Activated CD8-positive, alpha-beta T cell treated with anti-CD3 and anti-CD28 coated beads for 36 hours (primary cell): Measurements from ENCODE around the gene TSPAN5. TPM values are rescaled to one million over a fixed set of nuclear protein-coding genes. Genes with fewer than 3 reads are reported as not detected.

ENCODE experiments used
- ATAC-seq: fragments of 200-7000 bp; cut with Tn5 transposase; one replicate; pipeline ENCODE4 v1.10.0; 2021; ENCODE audit warnings: mild to moderate bottlenecking, moderate library complexity
- CTCF ChIA-PET: fragments of 350-600 bp; sonication (Branson Sonifier 250); formaldehyde crosslinking; loops from one replicate; lab custom pipeline; 2021; ENCODE audit warnings: antibody characterized with exemption; lab: Charles Lee
- POLR2A ChIA-PET: fragments of 350-600 bp; sonication (Branson Sonifier 250); formaldehyde crosslinking; loops from one replicate; lab custom pipeline; 2021; ENCODE audit warnings: antibody characterized with exemption; lab: Charles Lee
- DNase-seq: peaks from one replicate; pipeline ENCODE4 v3.0.0-alpha.2; 2020
- H3K27ac Mint-ChIP-seq: one replicate; pipeline ENCODE4 v1.8.0; 2021; ENCODE audit warnings: mild to moderate bottlenecking, mixed read lengths
- H3K27me3 Mint-ChIP-seq: one replicate; pipeline ENCODE4 v1.8.0; 2021; ENCODE audit warnings: mixed read lengths
- H3K36me3 Mint-ChIP-seq: one replicate; pipeline ENCODE4 v1.8.0; 2021; ENCODE audit warnings: low read depth, mixed read lengths
- H3K4me1 Mint-ChIP-seq: one replicate; pipeline ENCODE4 v1.8.0; 2021; ENCODE audit warnings: low read depth, mixed read lengths
- H3K4me3 Mint-ChIP-seq: one replicate; pipeline ENCODE4 v1.8.0; 2021; ENCODE audit warnings: mild to moderate bottlenecking, moderate library complexity, mixed read lengths
- H3K9me3 Mint-ChIP-seq: one replicate; pipeline ENCODE4 v1.8.0; 2021; ENCODE audit warnings: mixed read lengths
- intact Hi-C: fragments of 100-400 bp; cut with micrococcal nuclease; formaldehyde crosslinking; loops from one replicate; pipeline ENCODE4 v1.10.0; 2022
- total RNA-seq, 2 experiments: library from RNA; stranded (reverse); gene quantifications; one replicate each; pipeline ENCODE4 v1.2.3, GENCODE V29; 2021
- TF ChIP-seq, protein P1 (sequence below): fragments of 200-600 bp; IDR thresholded peaks from one replicate; pipeline ENCODE4 v1.8.0; 2022; ENCODE audit warnings: antibody characterized with exemption, mild to moderate bottlenecking

Gene TSPAN5
- total RNA-seq, 2 experiments from 2014 or later, result 18.5 to 21.9 TPM

DNA sequence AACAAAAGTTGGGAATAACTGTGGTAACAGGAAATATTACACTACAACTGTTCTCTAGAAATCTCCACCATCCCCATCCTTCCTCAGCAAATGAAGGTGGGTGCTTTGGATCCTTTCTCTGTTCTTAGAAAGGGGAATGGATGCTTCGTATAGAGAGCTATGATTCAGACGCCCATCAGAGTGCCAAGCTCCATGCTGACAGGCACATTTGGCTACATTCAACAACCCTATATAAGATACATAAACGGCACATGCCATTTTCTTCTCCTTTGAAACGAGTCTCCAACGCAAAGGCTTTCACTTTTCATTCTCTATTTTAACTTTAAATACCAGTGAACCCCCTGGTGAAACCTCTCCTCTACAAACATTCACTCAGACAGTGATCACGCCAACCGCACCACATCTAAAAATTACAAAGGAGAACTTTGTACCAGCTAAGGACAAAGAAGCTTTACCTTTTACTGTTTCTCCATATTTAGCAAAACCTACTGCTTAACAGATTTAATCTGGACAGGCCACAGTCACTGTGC lies 172.5 kb downstream of the TSPAN5 start:
- H3K4me1 Mint-ChIP-seq, result peaks cover 59% of the 10 kb centered on the region
- peak overlapping the region; percentile 24 for H3K4me3 Mint-ChIP-seq
- H3K27ac Mint-ChIP-seq, result peak overlapping the region; percentile 74

GRCh38 chr4:98484031-98484430 lies 174.4 kb downstream of the TSPAN5 start:
- no peak for DNase-seq
- POLR2A ChIA-PET, result interaction anchor here (0.9 to 1.8 kb wide), 4 partner anchors 9 to 445 kb away, joined by 3 to 9 read pairs (median 3); partner anchors contain the start of gene EIF4E
- H3K27ac Mint-ChIP-seq, result peak overlapping the region; percentile 98
- no peaks in the 10 kb centered on the region for H3K9me3 Mint-ChIP-seq
- CTCF ChIA-PET, result interaction anchor here (0.8 to 3.7 kb wide), 3 partner anchors 16 to 385 kb away, joined by 3 to 20 read pairs (median 3); no protein-coding TSS in a partner anchor
- peaks cover 73% of the 10 kb centered on the region for H3K4me1 Mint-ChIP-seq
- peaks cover 28% of the 10 kb centered on the region for H3K36me3 Mint-ChIP-seq
- TF ChIP-seq, protein P1, sequence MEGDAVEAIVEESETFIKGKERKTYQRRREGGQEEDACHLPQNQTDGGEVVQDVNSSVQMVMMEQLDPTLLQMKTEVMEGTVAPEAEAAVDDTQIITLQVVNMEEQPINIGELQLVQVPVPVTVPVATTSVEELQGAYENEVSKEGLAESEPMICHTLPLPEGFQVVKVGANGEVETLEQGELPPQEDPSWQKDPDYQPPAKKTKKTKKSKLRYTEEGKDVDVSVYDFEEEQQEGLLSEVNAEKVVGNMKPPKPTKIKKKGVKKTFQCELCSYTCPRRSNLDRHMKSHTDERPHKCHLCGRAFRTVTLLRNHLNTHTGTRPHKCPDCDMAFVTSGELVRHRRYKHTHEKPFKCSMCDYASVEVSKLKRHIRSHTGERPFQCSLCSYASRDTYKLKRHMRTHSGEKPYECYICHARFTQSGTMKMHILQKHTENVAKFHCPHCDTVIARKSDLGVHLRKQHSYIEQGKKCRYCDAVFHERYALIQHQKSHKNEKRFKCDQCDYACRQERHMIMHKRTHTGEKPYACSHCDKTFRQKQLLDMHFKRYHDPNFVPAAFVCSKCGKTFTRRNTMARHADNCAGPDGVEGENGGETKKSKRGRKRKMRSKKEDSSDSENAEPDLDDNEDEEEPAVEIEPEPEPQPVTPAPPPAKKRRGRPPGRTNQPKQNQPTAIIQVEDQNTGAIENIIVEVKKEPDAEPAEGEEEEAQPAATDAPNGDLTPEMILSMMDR, result no peak
- intact Hi-C loops, result loop anchor here (10.0 kb wide), 2 partner anchors 121 to 441 kb away; partner anchors contain the start of gene EIF4E
- no peak overlapping the region for H3K4me3 Mint-ChIP-seq
- no peaks in the 10 kb centered on the region for H3K27me3 Mint-ChIP-seq
- ATAC-seq, result no peak

More for the DNA sequence above, 172.5 kb downstream of the TSPAN5 start:
- ATAC-seq (no peak), DNase-seq (no peak)
- Mint-ChIP-seq H3K9me3 (no peaks in the 10 kb centered on the region), H3K27me3 (no peaks in the 10 kb centered on the region), H3K36me3 (peaks cover 28% of the 10 kb centered on the region)
- ChIA-PET CTCF (interaction anchor here (1.1 to 1.6 kb wide), 3 partner anchors 10 to 44 kb away, joined by 3 to 9 read pairs (median 5); no protein-coding TSS in a partner anchor), POLR2A (interaction anchor here (0.6 to 1.4 kb wide), 5 partner anchors 37 to 443 kb away, joined by 3 to 5 read pairs (median 3); partner anchors contain the start of gene EIF4E)
- intact Hi-C loops, result loop anchor here (10.0 kb wide), 2 partner anchors 119 to 439 kb away; partner anchors contain the start of gene EIF4E
- TF ChIP-seq, protein P1, result no peak

DNA sequence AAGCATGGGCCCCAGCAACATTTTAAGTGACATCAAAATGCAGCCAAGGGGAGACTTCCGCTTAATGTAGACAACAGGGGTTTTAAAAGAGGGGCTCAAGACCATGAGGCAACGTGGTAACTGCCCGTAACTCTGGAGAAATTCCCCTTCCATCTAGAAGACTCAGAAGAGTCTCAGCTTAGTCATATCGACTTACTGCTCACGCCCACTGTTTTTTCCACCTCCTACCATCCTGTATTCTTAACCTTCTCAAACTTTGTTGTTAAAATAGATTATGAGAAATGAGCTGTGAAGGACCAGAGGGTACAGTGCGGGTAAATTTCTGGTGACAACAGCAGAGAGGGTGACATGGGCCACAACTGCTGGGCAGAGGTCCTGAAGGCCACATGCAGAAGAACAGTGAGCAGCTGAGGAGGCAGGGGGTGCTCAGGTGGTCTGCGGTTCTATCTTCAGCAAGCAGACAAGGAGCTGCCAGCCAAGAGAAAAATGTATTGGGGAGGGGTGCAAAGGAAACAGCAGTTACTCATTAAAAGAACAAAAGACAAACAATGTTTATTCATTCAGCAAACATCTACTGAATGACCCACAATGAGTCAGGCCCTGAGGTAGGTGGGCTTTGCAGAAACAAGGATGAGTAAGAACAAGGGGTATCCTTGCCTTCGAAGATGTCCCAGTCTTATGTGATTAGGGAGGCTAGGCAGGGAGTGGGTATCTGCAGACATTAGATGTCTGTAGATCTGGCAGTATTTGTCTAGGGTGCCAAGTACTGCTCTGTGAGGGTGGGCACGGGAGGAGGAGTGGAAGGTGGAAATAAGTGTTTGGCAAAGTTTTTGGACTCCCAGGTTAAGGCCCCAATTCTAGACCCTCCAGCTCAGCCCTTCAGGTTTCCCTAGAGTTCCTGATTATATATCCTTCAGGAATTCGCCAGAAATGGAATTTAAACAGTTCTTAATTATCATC lies 175.3 kb downstream of the TSPAN5 start:
- ATAC-seq, result peak; percentile 87
- intact Hi-C loops, result loop anchor here (1.0 to 10.0 kb wide), 3 partner anchors 122 to 442 kb away; partner anchors contain the start of gene EIF4E

GRCh38 chr4:98482503-98482846 lies 175.9 kb downstream of the TSPAN5 start:
- H3K4me3 Mint-ChIP-seq, result peak overlapping the region; percentile 51
- intact Hi-C loops, result loop anchor here (10.0 kb wide), 2 partner anchors 122 to 442 kb away; partner anchors contain the start of gene EIF4E

More for the DNA sequence above, 175.3 kb downstream of the TSPAN5 start:
- H3K27me3 Mint-ChIP-seq, result no peaks in the 10 kb centered on the region
- peak; percentile 80 for DNase-seq
- H3K4me1 Mint-ChIP-seq, result peaks cover 76% of the 10 kb centered on the region
- peak overlapping the region; percentile 51 for H3K4me3 Mint-ChIP-seq
- H3K9me3 Mint-ChIP-seq, result no peaks in the 10 kb centered on the region
- ChIA-PET CTCF (interaction anchor here (0.8 to 3.7 kb wide), 5 partner anchors 12 to 512 kb away, joined by 3 to 20 read pairs (median 3); partner anchors contain the start of gene METAP1), POLR2A (interaction anchor here (0.6 to 2.0 kb wide), 9 partner anchors 9 to 446 kb away, joined by 3 to 9 read pairs (median 4); partner anchors contain the start of genes EIF4E and TSPAN5)
- H3K27ac Mint-ChIP-seq, result peak overlapping the region; percentile 98
- TF ChIP-seq, protein P1, result no peak
- H3K36me3 Mint-ChIP-seq, result peaks cover 32% of the 10 kb centered on the region

More at GRCh38 chr4:98482503-98482846, 175.9 kb downstream of the TSPAN5 start:
- Mint-ChIP-seq H3K36me3 (peaks cover 34% of the 10 kb centered on the region), H3K27me3 (no peaks in the 10 kb centered on the region), H3K9me3 (no peaks in the 10 kb centered on the region), H3K4me1 (peaks cover 74% of the 10 kb centered on the region), H3K27ac (peak overlapping the region; percentile 98)
- no peak for DNase-seq
- POLR2A ChIA-PET, result interaction anchor here (0.9 to 2.0 kb wide), 6 partner anchors 9 to 447 kb away, joined by 3 to 9 read pairs (median 4); partner anchors contain the start of gene EIF4E
- CTCF ChIA-PET, result interaction anchor here (0.8 to 3.7 kb wide), 5 partner anchors 11 to 513 kb away, joined by 3 to 20 read pairs (median 4); partner anchors contain the start of gene METAP1
- ATAC-seq, result no peak
- TF ChIP-seq, protein P1, result no peak
